SK-N-SH treated with all-trans-retinoic acid at 6 μM for 48 hours (cell line): ENCODE data around the gene IYD.

Source experiments
- ATAC-seq: fragments of 200-7000 bp; cut with Tn5 transposase; 3 replicates; pipeline ENCODE4 v1.9.1; 2020; ENCODE audit warnings: mild to moderate bottlenecking, moderate library complexity
- ARNTL ChIP-seq: fragments of 450-650 bp; formaldehyde crosslinking; IDR thresholded peaks from 2 replicates; pipeline ENCODE4 v1.5.0; 2020; ENCODE audit warnings: low read depth, mild to moderate bottlenecking, moderate library complexity, borderline replicate concordance
- BACH2 ChIP-seq: fragments of 250-450 bp; sonication (Bioruptor Pico); IDR thresholded peaks from 2 replicates; pipeline ENCODE4 v1.9.0; 2021; ENCODE audit warnings: mild to moderate bottlenecking, borderline replicate concordance
- ESRRG ChIP-seq: fragments of 250-450 bp; sonication (Bioruptor Pico); IDR thresholded peaks from 2 replicates; pipeline ENCODE4 v1.6.1; 2021; ENCODE audit warnings: mild to moderate bottlenecking
- ISL1 ChIP-seq: fragments of 250-450 bp; sonication (Bioruptor Pico); IDR thresholded peaks from 2 replicates; pipeline ENCODE4 v2.1.2; 2022; ENCODE audit warnings: mild to moderate bottlenecking, moderate library complexity
- OSR1 ChIP-seq: fragments of 250-450 bp; sonication (Bioruptor Pico); IDR thresholded peaks from 2 replicates; pipeline ENCODE4 v1.8.0; 2022; ENCODE audit warnings: moderate library complexity, mild to moderate bottlenecking, inconsistent platforms
- PPARA ChIP-seq: fragments of 250-450 bp; sonication (Bioruptor Pico); IDR thresholded peaks from 2 replicates; pipeline ENCODE4 v1.5.0; 2020; ENCODE audit warnings: mild to moderate bottlenecking, borderline replicate concordance
- RARB ChIP-seq: fragments of 250-450 bp; sonication (Bioruptor Pico); IDR thresholded peaks from 2 replicates; pipeline ENCODE4 v1.8.0; 2021; ENCODE audit warnings: mild to moderate bottlenecking, moderate library complexity
- SNAI2 ChIP-seq: fragments of 250-450 bp; sonication (Bioruptor Pico); IDR thresholded peaks from 2 replicates; pipeline ENCODE4 v1.5.0; 2020; ENCODE audit warnings: mild to moderate bottlenecking, moderate library complexity
- TCF4 ChIP-seq: fragments of 250-450 bp; sonication (Bioruptor Pico); IDR thresholded peaks from 2 replicates; pipeline ENCODE4 v1.8.0; 2021; ENCODE audit warnings: mild to moderate bottlenecking, moderate library complexity, borderline replicate concordance
- TOX ChIP-seq: fragments of 250-450 bp; sonication (Bioruptor Pico); IDR thresholded peaks from 2 replicates; pipeline ENCODE4 v1.8.0; 2021; ENCODE audit warnings: mild to moderate bottlenecking, moderate library complexity, borderline replicate concordance
- ZC3H10 ChIP-seq: fragments of 250-450 bp; sonication (Bioruptor Pico); IDR thresholded peaks from 2 replicates; pipeline ENCODE4 v1.5.1; 2021; ENCODE audit warnings: mild to moderate bottlenecking, moderate library complexity
- ZFP3 ChIP-seq: fragments of 250-450 bp; sonication (Bioruptor Pico); IDR thresholded peaks from 2 replicates; pipeline ENCODE4 v1.5.0; 2020; ENCODE audit warnings: mild to moderate bottlenecking, moderate library complexity
- ZFP30 ChIP-seq: fragments of 450-650 bp; formaldehyde crosslinking; IDR thresholded peaks from 2 replicates; pipeline ENCODE4 v1.5.0; 2022; ENCODE audit warnings: mild to moderate bottlenecking, moderate library complexity
- ZNF565 ChIP-seq: fragments of 450-650 bp; formaldehyde crosslinking; conservative IDR thresholded peaks from 2 replicates; pipeline ENCODE4 v1.5.0; 2020; ENCODE audit warnings: low read depth, mild to moderate bottlenecking, moderate library complexity
- ZNF70 ChIP-seq: fragments of 450-650 bp; formaldehyde crosslinking; IDR thresholded peaks from 2 replicates; pipeline ENCODE4 v1.5.0; 2020; ENCODE audit warnings: mild to moderate bottlenecking, moderate library complexity
- ZNF8 ChIP-seq: fragments of 450-650 bp; formaldehyde crosslinking; IDR thresholded peaks from 2 replicates; pipeline ENCODE4 v1.5.0; 2020; ENCODE audit warnings: mild to moderate bottlenecking, moderate library complexity
- TF ChIP-seq, protein P1 (sequence below): fragments of 250-450 bp; sonication (Bioruptor Pico); IDR thresholded peaks from 2 replicates; pipeline ENCODE4 v1.8.0; 2021; ENCODE audit warnings: low read depth, mild to moderate bottlenecking, moderate library complexity, borderline replicate concordance
- TF ChIP-seq, protein P2 (sequence below): fragments of 250-450 bp; sonication (Bioruptor Pico); IDR thresholded peaks from 2 replicates; pipeline ENCODE4 v1.5.1; 2020; ENCODE audit warnings: low read depth, mild to moderate bottlenecking, moderate library complexity
- TF ChIP-seq, protein P3 (sequence below): fragments of 250-450 bp; sonication (Bioruptor Pico); IDR thresholded peaks from 2 replicates; pipeline ENCODE4 v1.5.1; 2021; ENCODE audit warnings: mild to moderate bottlenecking, moderate library complexity
- TF ChIP-seq, protein P4 (sequence below): fragments of 250-450 bp; sonication (Bioruptor Pico); IDR thresholded peaks from 2 replicates; pipeline ENCODE4 v1.8.0; 2020; ENCODE audit warnings: mild to moderate bottlenecking, moderate library complexity, borderline replicate concordance
- TF ChIP-seq, protein P5 (sequence below): fragments of 250-450 bp; sonication (Bioruptor Pico); IDR thresholded peaks from 2 replicates; pipeline ENCODE4 v1.5.0; 2020; ENCODE audit warnings: mild to moderate bottlenecking, moderate library complexity

IYD gene

DNA sequence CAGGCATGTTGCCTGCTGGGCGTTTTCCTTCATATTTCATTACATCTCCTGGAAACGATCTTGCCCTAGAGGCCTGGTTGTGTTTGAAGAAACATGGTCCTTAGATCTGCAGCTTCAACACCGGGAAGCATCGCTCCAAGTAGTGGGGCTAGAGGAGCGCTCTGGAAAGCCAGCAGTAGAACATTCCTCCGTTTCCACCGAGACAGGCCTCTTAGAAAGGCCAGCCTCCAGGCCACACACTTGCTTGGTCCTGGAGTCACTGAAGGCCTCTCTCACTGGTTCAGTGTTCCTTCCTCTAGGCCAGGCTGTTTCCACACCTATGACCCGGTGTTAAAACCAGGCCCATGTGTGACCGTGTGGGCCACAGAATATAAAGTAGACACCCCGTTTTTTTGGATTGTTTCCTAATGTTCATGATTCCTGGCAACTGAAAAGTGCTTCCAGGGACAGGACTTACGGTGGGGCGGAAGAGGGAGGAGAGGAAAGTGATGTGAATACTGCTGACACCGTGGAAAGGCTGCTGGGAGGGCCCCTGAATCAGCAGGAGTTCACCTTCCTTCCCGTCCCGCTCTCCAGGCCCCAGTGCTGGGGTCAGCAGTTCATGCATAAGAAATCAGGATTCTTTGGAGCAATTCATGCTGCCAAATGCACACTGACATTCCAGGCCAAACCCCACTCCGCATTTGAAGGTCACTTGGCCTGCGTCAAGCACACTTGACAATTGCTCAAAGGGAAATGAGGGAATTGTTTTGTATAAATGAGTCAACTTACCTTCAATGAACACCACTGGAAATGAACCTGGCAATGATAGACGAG, 83.8 kb downstream of the IYD start:
- TF ChIP-seq ISL1 (CRISPR knock-in tag), result no peak
- TF ChIP-seq ARNTL (CRISPR knock-in tag), result no peak
- TF ChIP-seq, protein P1, sequence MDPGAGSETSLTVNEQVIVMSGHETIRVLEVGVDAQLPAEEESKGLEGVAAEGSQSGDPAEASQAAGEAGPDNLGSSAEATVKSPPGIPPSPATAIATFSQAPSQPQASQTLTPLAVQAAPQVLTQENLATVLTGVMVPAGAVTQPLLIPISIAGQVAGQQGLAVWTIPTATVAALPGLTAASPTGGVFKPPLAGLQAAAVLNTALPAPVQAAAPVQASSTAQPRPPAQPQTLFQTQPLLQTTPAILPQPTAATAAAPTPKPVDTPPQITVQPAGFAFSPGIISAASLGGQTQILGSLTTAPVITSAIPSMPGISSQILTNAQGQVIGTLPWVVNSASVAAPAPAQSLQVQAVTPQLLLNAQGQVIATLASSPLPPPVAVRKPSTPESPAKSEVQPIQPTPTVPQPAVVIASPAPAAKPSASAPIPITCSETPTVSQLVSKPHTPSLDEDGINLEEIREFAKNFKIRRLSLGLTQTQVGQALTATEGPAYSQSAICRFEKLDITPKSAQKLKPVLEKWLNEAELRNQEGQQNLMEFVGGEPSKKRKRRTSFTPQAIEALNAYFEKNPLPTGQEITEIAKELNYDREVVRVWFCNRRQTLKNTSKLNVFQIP, result no peak
- no peak for TF ChIP-seq ZC3H10 (CRISPR knock-in tag)
- TF ChIP-seq, protein P2, sequence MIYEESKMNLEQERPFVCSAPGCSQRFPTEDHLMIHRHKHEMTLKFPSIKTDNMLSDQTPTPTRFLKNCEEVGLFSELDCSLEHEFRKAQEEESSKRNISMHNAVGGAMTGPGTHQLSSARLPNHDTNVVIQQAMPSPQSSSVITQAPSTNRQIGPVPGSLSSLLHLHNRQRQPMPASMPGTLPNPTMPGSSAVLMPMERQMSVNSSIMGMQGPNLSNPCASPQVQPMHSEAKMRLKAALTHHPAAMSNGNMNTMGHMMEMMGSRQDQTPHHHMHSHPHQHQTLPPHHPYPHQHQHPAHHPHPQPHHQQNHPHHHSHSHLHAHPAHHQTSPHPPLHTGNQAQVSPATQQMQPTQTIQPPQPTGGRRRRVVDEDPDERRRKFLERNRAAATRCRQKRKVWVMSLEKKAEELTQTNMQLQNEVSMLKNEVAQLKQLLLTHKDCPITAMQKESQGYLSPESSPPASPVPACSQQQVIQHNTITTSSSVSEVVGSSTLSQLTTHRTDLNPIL (CRISPR knock-in tag), result no peak
- TF ChIP-seq ZNF565 (CRISPR knock-in tag), result no peak
- TF ChIP-seq ZFP30 (CRISPR knock-in tag), result no peak
- TF ChIP-seq ZNF70 (CRISPR knock-in tag), result no peak
- TF ChIP-seq, protein P3, sequence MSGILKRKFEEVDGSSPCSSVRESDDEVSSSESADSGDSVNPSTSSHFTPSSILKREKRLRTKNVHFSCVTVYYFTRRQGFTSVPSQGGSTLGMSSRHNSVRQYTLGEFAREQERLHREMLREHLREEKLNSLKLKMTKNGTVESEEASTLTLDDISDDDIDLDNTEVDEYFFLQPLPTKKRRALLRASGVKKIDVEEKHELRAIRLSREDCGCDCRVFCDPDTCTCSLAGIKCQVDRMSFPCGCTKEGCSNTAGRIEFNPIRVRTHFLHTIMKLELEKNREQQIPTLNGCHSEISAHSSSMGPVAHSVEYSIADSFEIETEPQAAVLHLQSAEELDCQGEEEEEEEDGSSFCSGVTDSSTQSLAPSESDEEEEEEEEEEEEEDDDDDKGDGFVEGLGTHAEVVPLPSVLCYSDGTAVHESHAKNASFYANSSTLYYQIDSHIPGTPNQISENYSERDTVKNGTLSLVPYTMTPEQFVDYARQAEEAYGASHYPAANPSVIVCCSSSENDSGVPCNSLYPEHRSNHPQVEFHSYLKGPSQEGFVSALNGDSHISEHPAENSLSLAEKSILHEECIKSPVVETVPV, result no peak
- no peak for TF ChIP-seq TCF4
- TF ChIP-seq, protein P4, sequence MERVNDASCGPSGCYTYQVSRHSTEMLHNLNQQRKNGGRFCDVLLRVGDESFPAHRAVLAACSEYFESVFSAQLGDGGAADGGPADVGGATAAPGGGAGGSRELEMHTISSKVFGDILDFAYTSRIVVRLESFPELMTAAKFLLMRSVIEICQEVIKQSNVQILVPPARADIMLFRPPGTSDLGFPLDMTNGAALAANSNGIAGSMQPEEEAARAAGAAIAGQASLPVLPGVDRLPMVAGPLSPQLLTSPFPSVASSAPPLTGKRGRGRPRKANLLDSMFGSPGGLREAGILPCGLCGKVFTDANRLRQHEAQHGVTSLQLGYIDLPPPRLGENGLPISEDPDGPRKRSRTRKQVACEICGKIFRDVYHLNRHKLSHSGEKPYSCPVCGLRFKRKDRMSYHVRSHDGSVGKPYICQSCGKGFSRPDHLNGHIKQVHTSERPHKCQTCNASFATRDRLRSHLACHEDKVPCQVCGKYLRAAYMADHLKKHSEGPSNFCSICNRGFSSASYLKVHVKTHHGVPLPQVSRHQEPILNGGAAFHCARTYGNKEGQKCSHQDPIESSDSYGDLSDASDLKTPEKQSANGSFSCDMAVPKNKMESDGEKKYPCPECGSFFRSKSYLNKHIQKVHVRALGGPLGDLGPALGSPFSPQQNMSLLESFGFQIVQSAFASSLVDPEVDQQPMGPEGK (CRISPR knock-in tag), result no peak

DNA sequence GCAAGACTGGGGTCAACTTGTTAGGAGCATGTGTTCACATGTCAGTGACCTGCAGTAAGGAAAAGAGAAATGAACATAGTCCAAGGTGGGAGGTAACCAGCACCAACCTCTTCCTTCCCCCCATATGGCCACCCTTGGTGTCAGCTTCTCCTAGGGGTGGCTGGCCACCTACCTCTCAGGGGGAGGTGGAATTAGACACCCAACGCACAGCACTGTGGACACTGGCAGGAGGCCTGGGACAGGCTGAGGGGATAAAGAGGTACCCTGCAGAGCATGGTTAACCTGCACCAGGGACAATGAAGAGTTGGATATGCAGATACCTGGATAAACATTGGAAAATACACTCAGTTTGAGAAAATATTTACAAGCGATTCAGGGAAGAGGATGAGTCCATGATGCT, 84.5 kb downstream of the IYD start:
- no peak for ATAC-seq
- TF ChIP-seq ZC3H10 (CRISPR knock-in tag) (no peak), SNAI2 (CRISPR knock-in tag) (no peak), ZNF70 (CRISPR knock-in tag) (no peak), BACH2 (no peak), RARB (CRISPR knock-in tag) (no peak), ESRRG (CRISPR knock-in tag) (no peak), ZFP3 (CRISPR knock-in tag) (no peak), OSR1 (CRISPR knock-in tag) (no peak), TOX (CRISPR knock-in tag) (no peak), ISL1 (CRISPR knock-in tag) (no peak), PPARA (CRISPR knock-in tag) (no peak), TCF4 (no peak), ARNTL (CRISPR knock-in tag) (no peak), ZNF8 (CRISPR knock-in tag) (no peak)
- TF ChIP-seq, protein P2 (CRISPR knock-in tag), result no peak
- TF ChIP-seq, protein P4 (CRISPR knock-in tag), result no peak
- TF ChIP-seq, protein P1, result no peak
- TF ChIP-seq, protein P3, result no peak
- TF ChIP-seq, protein P5, sequence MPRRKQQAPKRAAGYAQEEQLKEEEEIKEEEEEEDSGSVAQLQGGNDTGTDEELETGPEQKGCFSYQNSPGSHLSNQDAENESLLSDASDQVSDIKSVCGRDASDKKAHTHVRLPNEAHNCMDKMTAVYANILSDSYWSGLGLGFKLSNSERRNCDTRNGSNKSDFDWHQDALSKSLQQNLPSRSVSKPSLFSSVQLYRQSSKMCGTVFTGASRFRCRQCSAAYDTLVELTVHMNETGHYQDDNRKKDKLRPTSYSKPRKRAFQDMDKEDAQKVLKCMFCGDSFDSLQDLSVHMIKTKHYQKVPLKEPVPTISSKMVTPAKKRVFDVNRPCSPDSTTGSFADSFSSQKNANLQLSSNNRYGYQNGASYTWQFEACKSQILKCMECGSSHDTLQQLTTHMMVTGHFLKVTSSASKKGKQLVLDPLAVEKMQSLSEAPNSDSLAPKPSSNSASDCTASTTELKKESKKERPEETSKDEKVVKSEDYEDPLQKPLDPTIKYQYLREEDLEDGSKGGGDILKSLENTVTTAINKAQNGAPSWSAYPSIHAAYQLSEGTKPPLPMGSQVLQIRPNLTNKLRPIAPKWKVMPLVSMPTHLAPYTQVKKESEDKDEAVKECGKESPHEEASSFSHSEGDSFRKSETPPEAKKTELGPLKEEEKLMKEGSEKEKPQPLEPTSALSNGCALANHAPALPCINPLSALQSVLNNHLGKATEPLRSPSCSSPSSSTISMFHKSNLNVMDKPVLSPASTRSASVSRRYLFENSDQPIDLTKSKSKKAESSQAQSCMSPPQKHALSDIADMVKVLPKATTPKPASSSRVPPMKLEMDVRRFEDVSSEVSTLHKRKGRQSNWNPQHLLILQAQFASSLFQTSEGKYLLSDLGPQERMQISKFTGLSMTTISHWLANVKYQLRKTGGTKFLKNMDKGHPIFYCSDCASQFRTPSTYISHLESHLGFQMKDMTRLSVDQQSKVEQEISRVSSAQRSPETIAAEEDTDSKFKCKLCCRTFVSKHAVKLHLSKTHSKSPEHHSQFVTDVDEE, result no peak

More for the DNA sequence above, 83.8 kb downstream of the IYD start:
- no peak for ATAC-seq
